ENCODE results near the gene FYCO1.

GRCh38 chr3:45890405-45890804 is 105.2 kb downstream of the FYCO1 start:
- TF ChIP-seq CTCF (IDR thresholded peaks at IDR 0.05) (no peak), POLR2A (IDR thresholded peaks at IDR 0.05) (no peak), POLR2AphosphoS5 (IDR thresholded peaks at IDR 0.05) (no peak), EP300 (IDR thresholded peaks at IDR 0.05) (no peak)
